Neural progenitor cell (in vitro differentiated cells): ENCODE measurements around the gene MTMR1. TPM values are rescaled to one million over a fixed set of nuclear protein-coding genes. Genes with fewer than 3 reads are reported as not detected.
A peak's percentile ranks its signal among the peaks of the same experiment; 100 is the strongest.

Experiments used
- DNase-seq: peaks from one replicate; pipeline ENCODE4 v3.0.0-alpha.2; 2016; ENCODE audit warnings: low spot score
- H2AFZ ChIP-seq: fragments of 200-600 bp; sonication (generic); replicated peaks from 2 replicates; pipeline ENCODE4 v1.6.1; 2016; ENCODE audit warnings: antibody characterized with exemption
- H3F3A ChIP-seq: fragments of 200-600 bp; sonication (generic); 2 replicates; pipeline ENCODE4 v1.6.1; 2016; ENCODE audit warnings: antibody characterized with exemption, low read depth
- H3K27ac ChIP-seq: fragments of 200-600 bp; sonication (generic); 2 replicates; pipeline ENCODE4 v1.5.1; 2016; ENCODE audit warnings: mild to moderate bottlenecking
- H3K27me3 ChIP-seq: fragments of 200-600 bp; sonication (generic); 2 replicates; pipeline ENCODE4 v1.6.1; 2016; ENCODE audit warnings: mild to moderate bottlenecking, moderate library complexity
- H3K36me3 ChIP-seq: fragments of 200-600 bp; sonication (generic); 2 replicates; pipeline ENCODE4 v1.5.1; 2016
- H3K4me1 ChIP-seq: fragments of 200-600 bp; sonication (generic); 2 replicates; pipeline ENCODE4 v1.6.1; 2016; ENCODE audit warnings: mixed run types
- H3K4me2 ChIP-seq: fragments of 200-600 bp; sonication (generic); 2 replicates; pipeline ENCODE4 v1.6.1; 2016
- H3K4me3 ChIP-seq: fragments of 200-600 bp; sonication (generic); 2 replicates; pipeline ENCODE4 v1.5.1; 2016
- H3K79me2 ChIP-seq: fragments of 200-600 bp; sonication (generic); 2 replicates; pipeline ENCODE4 v1.6.1; 2016; ENCODE audit warnings: low read depth
- H3K9ac ChIP-seq: fragments of 200-600 bp; sonication (generic); 2 replicates; pipeline ENCODE4 v1.6.1; 2016
- H3K9me3 ChIP-seq: fragments of 200-600 bp; sonication (generic); 2 replicates; pipeline ENCODE4 v1.5.1; 2016; ENCODE audit warnings: low read depth
- H4K20me1 ChIP-seq: fragments of 200-600 bp; sonication (generic); 2 replicates; pipeline ENCODE4 v1.6.1; 2016; ENCODE audit warnings: low read depth
- H3K27ac Mint-ChIP-seq: 3 replicates; pipeline ENCODE4 v1.8.0; 2021; ENCODE audit warnings: mixed read lengths
- H3K27me3 Mint-ChIP-seq: 2 replicates; pipeline ENCODE4 v1.8.0; 2022; ENCODE audit warnings: low read depth, mild to moderate bottlenecking, inconsistent platforms, moderate library complexity, mixed read lengths; ENCODE audit not compliant: insufficient read depth
- H3K36me3 Mint-ChIP-seq: 3 replicates; pipeline ENCODE4 v1.8.0; 2021; ENCODE audit warnings: mixed read lengths
- H3K4me1 Mint-ChIP-seq: 3 replicates; pipeline ENCODE4 v1.8.0; 2021; ENCODE audit warnings: mixed read lengths
- H3K4me3 Mint-ChIP-seq: 3 replicates; pipeline ENCODE4 v1.8.0; 2021; ENCODE audit warnings: mild to moderate bottlenecking, moderate library complexity, mixed read lengths
- H3K9me3 Mint-ChIP-seq: 3 replicates; pipeline ENCODE4 v1.8.0; 2020; ENCODE audit warnings: mixed read lengths
- EZH2 ChIP-seq: fragments of 200-600 bp; sonication (generic); IDR thresholded peaks from 2 replicates; pipeline ENCODE4 v1.6.1; 2017; ENCODE audit warnings: antibody characterized with exemption, mild to moderate bottlenecking, moderate library complexity
- EZH2phosphoT487 ChIP-seq: fragments of 200-600 bp; sonication (generic); IDR thresholded peaks from 2 replicates; pipeline ENCODE4 v1.6.1; 2017; ENCODE audit warnings: antibody characterized with exemption
- total RNA-seq: library from RNA; depleted of rRNA; stranded (reverse); fragments of >200 nt; gene quantifications from 2 replicates; pipeline ENCODE4 v1.2.3, GENCODE V29; 2015; ENCODE audit warnings: low replicate concordance
- TF ChIP-seq, protein P1 (sequence below): fragments of 200-600 bp; sonication (generic); IDR thresholded peaks from 2 replicates; pipeline ENCODE4 v1.5.1; 2017; ENCODE audit warnings: antibody characterized with exemption, mild to moderate bottlenecking

The MTMR1 gene
- total RNA-seq, 1 donor from 2014 or later, result 18.0 TPM

DNA sequence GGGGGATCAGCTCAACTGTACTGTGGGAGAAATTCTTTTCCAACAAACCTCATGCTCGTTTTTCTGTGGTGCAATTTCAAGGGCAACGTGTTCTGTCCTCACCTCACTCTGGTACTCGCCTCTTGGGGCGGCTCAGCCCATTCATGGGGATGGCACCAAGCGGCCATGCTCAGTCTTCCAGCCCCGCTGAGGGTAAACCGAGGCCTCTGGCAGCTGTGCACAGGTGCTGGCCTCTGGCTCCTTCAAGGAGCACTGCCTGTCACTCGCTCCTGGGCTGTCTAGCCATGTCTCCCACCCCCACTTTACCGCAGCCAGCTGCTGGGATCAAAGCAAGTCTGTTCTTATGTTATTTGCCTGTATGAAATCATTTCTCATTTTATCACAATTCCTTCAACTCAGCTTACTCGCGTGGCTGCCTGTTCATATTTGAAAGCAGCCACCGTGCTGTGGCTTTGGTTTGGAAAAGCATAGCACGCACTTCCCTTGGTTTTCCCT is 70.2 kb downstream of the MTMR1 start:
- H3K4me3 Mint-ChIP-seq, result no peak overlapping the region
- DNase-seq, result no peak
- peak overlapping the region; percentile 18 for H3K27ac Mint-ChIP-seq
- H3K9ac ChIP-seq, result no peak overlapping the region
- H2AFZ ChIP-seq, result no peak overlapping the region
- no peak overlapping the region for H3K4me3 ChIP-seq
- H4K20me1 ChIP-seq, result no peaks in the 10 kb centered on the region
- peaks cover 11% of the 10 kb centered on the region for H3K4me1 Mint-ChIP-seq
- TF ChIP-seq, protein P1, sequence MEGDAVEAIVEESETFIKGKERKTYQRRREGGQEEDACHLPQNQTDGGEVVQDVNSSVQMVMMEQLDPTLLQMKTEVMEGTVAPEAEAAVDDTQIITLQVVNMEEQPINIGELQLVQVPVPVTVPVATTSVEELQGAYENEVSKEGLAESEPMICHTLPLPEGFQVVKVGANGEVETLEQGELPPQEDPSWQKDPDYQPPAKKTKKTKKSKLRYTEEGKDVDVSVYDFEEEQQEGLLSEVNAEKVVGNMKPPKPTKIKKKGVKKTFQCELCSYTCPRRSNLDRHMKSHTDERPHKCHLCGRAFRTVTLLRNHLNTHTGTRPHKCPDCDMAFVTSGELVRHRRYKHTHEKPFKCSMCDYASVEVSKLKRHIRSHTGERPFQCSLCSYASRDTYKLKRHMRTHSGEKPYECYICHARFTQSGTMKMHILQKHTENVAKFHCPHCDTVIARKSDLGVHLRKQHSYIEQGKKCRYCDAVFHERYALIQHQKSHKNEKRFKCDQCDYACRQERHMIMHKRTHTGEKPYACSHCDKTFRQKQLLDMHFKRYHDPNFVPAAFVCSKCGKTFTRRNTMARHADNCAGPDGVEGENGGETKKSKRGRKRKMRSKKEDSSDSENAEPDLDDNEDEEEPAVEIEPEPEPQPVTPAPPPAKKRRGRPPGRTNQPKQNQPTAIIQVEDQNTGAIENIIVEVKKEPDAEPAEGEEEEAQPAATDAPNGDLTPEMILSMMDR, result no peak
- TF ChIP-seq EZH2 (no peak), EZH2phosphoT487 (no peak)
- peaks cover 4% of the 10 kb centered on the region for H3K4me1 ChIP-seq
- no peaks in the 10 kb centered on the region for H3K36me3 ChIP-seq
- no peaks in the 10 kb centered on the region for H3K79me2 ChIP-seq
- H3K36me3 Mint-ChIP-seq, result peaks cover 3% of the 10 kb centered on the region
- H3K9me3 ChIP-seq, result no peaks in the 10 kb centered on the region
- no peaks in the 10 kb centered on the region for H3K27me3 Mint-ChIP-seq
- no peaks in the 10 kb centered on the region for H3F3A ChIP-seq
- H3K27ac ChIP-seq, result no peak overlapping the region
- no peak overlapping the region for H3K4me2 ChIP-seq
- peaks cover 4% of the 10 kb centered on the region for H3K9me3 Mint-ChIP-seq
- H3K27me3 ChIP-seq, result no peaks in the 10 kb centered on the region

DNA sequence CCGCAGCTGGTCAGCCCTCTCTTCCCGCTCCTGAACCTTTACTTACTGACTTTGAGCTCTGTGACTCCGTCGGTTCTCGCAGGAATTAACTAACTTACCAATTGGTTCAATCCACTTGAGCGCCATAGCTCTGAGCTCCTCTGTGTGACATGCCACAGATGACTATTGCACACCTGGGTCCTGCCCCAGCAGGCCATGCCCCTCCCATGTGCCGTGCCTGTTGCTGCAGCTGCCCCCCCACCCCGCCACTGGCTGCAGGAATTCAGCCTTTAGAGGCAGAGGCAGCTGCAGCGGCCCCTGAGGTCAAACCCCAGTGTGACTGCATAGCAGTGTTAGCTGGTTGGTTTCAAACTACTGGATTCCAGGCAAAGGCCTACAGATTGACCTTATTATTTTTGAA is 70.6 kb downstream of the MTMR1 start:
- no peak overlapping the region for H3K9ac ChIP-seq
- H3K27me3 Mint-ChIP-seq, result no peaks in the 10 kb centered on the region
- H3K36me3 ChIP-seq, result no peaks in the 10 kb centered on the region
- H3K9me3 ChIP-seq, result no peaks in the 10 kb centered on the region
- no peaks in the 10 kb centered on the region for H3K79me2 ChIP-seq
- peaks cover 11% of the 10 kb centered on the region for H3K4me1 Mint-ChIP-seq
- peak; percentile 54 for DNase-seq
- no peak overlapping the region for H3K4me3 Mint-ChIP-seq
- no peak overlapping the region for H3K4me2 ChIP-seq
- TF ChIP-seq EZH2 (no peak), EZH2phosphoT487 (no peak)
- TF ChIP-seq, protein P1, result no peak
- no peak overlapping the region for H3K27ac ChIP-seq
- peaks cover 4% of the 10 kb centered on the region for H3K9me3 Mint-ChIP-seq
- H2AFZ ChIP-seq, result no peak overlapping the region
- H3F3A ChIP-seq, result no peaks in the 10 kb centered on the region
- peak overlapping the region; percentile 18 for H3K27ac Mint-ChIP-seq
- H3K36me3 Mint-ChIP-seq, result peaks cover 3% of the 10 kb centered on the region
- H3K4me3 ChIP-seq, result no peak overlapping the region
- H3K4me1 ChIP-seq, result peaks cover 4% of the 10 kb centered on the region
- no peaks in the 10 kb centered on the region for H3K27me3 ChIP-seq
- no peaks in the 10 kb centered on the region for H4K20me1 ChIP-seq

- no peak overlapping the region for H3K9ac ChIP-seq
- no peak overlapping the region for H3K4me2 ChIP-seq
- Mint-ChIP-seq H3K4me3 (no peak overlapping the region), H3K27ac (no peak overlapping the region), H3K36me3 (peaks cover 3% of the 10 kb centered on the region), H3K4me1 (peaks cover 11% of the 10 kb centered on the region), H3K9me3 (peaks cover 4% of the 10 kb centered on the region), H3K27me3 (no peaks in the 10 kb centered on the region)
- H3F3A ChIP-seq, result no peaks in the 10 kb centered on the region
- H3K36me3 ChIP-seq, result no peaks in the 10 kb centered on the region
- no peaks in the 10 kb centered on the region for H3K9me3 ChIP-seq
- H2AFZ ChIP-seq, result no peak overlapping the region
- H3K4me1 ChIP-seq, result peaks cover 4% of the 10 kb centered on the region
- TF ChIP-seq, protein P1, result no peak
- TF ChIP-seq EZH2phosphoT487, result no peak
- no peak for TF ChIP-seq EZH2
- no peak overlapping the region for H3K27ac ChIP-seq
- H3K4me3 ChIP-seq, result no peak overlapping the region
- no peaks in the 10 kb centered on the region for H4K20me1 ChIP-seq
- no peaks in the 10 kb centered on the region for H3K79me2 ChIP-seq
- no peaks in the 10 kb centered on the region for H3K27me3 ChIP-seq
- DNase-seq, result no peak
These were observed 72.0 kb downstream of the MTMR1 start for GRCh38 chrX:150765237-150765636.
